HG02870 (cell line): ENCODE results near the gene TM7SF3.
"Not testable (repeated sequence)": the region's sequence is repeated elsewhere in the genome, so short reads cannot be mapped to it uniquely, and the experiment has no call there.

Experiments
- ATAC-seq: cut with Tn5 transposase; IDR thresholded peaks from one replicate; pipeline ENCODE4 v1.9.1; 2021; ENCODE audit warnings: mild to moderate bottlenecking, moderate library complexity; ENCODE audit not compliant: unreplicated experiment

Gene TM7SF3, protein sequence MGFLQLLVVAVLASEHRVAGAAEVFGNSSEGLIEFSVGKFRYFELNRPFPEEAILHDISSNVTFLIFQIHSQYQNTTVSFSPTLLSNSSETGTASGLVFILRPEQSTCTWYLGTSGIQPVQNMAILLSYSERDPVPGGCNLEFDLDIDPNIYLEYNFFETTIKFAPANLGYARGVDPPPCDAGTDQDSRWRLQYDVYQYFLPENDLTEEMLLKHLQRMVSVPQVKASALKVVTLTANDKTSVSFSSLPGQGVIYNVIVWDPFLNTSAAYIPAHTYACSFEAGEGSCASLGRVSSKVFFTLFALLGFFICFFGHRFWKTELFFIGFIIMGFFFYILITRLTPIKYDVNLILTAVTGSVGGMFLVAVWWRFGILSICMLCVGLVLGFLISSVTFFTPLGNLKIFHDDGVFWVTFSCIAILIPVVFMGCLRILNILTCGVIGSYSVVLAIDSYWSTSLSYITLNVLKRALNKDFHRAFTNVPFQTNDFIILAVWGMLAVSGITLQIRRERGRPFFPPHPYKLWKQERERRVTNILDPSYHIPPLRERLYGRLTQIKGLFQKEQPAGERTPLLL

DNA sequence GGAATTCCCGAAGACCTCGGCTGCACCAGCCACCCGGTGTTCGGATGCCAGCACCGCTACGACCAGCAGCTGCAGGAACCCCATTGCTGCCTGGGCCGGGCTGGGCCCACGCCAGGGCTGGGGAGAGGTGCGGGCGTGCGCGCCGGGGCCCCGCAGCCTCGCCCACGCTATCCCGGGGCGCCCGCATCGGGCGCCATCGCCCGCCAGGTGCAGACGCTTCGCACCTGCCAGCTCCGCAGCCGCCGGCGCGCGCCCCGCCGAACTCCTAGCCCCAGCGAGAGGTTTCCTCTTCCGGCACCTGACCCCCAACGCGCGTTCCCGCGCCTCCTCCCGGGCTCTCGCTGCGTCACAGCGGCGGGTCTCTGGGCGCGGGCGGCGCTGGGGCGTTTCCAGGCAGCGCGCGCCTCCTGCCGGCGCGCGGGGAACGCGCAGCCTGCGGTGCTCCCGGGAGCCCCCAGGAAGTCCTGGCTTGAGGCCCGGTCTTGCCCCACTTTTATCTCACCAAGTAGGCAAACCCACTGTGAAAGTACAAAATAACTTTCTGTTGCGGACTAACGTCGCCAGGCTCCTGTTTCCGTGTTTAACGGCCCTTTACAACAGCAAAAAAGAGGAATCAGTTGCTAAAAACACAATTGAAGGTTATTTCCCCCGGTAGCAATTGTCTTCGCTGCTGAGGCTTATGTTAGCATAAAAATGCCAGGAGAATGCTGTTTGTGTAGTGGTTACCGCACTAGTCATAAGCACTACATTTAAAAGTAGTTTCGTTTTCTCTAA is at the start of gene TM7SF3:
TM7SF3 (minus strand) TSS at position 300 of the 774 bp plus-strand sequence; CDS start at position 84, 216 bp downstream.
- ATAC-seq, result peak; percentile 82

DNA sequence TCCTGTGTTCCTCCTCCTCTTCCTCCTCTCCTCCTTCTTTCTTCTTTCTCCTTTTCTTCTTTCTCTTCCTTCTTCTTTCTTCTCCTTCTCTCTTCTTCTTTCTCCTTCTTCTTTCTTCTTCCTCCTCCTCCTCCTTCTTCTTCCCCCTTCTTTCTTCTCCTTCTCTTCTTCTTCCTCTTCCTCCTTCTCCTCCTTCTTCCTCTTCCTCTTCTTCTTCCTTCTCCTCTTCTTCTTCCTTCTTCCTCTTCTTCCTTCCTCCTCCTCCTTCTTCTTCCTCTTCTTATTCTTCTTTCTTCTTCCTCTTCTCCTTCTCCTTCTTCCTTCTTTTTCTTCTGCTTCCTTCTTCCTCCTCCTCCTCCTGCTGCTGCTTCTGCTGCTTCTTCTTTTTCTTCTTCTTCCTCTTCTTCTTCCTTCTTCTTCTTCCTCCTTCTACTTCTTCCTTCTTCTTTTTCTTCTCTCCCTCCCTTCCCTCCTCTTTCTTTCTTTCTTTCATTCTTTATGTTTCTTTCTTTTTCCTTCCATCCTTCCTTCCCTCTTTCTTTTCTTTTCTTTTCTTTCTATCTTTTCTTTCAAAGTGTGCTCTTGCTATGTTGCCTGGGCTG is 49.2 kb upstream of the TM7SF3 start:
- no peak for ATAC-seq

DNA sequence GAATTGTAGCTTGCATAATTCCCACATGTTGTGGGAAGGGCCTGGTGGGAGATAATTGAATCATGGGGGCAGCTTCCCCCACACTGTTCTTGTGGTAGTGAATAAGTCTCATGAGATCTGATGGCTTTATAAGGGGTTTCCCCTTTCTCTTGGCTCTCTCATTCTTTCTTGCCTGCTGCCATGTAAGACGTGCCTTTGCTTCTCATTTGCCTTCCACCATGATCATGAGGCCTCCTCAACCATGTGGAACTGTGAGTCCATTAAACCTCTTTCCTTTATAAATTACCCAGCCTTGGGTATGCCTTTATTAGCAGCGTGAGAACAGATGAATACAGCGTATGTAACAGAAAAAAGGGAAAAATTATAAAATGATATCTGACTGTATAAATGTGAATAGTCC is 47.1 kb upstream of the TM7SF3 start:
- ATAC-seq, result no peak

DNA sequence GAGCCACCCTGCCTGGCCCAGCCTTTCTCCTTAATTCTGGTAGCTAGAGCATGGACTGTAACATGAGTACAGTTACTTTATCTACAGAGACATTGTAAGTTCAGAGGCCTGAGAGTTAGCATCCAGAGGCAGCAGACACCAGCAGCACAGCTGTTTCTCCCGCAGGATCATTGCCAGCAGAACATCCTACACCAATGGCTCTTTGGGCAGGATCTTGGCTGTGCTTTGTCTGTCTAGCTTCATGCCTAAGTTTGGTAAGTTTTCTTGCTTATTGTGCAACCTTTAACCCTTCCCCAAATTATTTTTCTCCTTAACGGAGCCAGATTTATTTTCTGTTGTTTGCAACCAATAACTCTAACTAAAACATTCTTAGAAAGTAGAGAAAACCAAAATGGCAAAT is 46.6 kb upstream of the TM7SF3 start:
- ATAC-seq, result no peak

DNA sequence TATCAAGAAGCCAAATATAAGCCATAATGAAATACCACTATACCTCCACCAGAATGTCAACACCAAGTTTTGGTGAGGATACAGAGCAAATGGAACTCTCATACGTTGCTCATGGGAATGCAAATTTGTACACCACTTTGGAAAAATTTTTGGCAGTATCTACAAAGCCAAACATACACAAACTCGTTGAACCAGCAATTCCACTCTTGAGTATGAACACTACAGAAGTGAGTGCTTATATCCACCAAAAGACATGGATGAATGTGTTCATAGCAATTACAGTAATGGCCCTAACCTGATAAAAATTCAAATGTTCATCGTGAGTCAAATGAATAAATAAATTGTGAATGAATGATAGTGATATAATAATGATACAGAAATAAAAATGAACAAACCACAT is 43.4 kb upstream of the TM7SF3 start:
- no peak for ATAC-seq

DNA sequence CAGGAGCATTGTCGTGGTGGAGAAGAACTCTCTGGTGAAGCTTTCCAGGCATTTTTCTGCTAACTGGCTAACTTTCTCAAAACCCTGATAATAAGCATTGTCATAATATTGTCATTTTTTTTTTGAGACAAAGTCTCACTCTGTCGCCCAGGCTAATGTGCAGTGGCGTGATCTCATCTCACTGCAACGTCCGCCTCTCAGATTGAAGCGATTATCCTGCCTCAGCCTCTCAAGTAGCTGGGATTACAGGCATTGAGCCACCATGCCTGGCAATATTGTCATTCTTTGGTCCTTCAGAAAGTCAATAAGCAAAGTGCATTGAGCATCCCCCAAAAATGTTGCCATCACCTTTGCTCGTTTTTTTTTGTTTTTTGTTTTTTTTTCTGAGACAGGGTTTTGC is 41.8 kb upstream of the TM7SF3 start:
- ATAC-seq, result no peak

DNA sequence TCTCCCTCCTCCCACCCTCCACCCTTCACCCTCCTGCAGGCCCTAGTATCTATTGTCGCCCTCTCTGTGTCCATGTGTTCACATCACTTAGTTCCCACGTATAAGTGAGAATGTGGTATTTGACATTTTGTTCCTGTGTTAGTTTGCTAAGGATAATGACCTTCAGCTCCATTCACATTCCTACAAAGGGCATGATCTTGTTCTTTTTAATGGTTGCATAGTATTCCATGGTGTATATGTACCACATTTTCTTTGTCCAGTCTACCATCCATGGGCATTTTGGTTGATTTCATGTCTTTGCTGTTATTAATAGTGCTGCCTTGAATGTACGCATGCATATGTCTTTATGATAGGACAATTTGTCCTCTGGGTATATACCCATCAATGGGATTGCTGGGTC is 38.6 kb upstream of the TM7SF3 start:
- no peak for ATAC-seq

DNA sequence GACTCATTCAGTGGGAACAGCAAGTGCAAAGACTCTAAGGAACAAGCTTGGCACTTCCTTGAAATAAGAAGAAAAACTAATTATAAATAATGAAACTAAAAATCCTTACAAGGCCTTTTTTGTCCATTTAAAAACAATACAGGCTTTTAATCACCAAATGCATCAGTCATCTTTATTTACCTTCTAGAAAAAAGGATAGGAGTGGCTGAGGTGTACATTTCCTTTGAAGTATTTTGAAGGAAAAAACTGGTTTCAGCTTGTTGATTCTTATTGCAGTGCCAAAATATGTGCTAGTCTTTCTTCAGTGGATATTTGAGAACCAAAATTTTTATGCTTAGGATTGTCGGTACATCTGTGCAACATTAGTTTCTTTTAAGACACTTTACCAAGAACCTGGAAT is 38.0 kb upstream of the TM7SF3 start:
- no peak for ATAC-seq

DNA sequence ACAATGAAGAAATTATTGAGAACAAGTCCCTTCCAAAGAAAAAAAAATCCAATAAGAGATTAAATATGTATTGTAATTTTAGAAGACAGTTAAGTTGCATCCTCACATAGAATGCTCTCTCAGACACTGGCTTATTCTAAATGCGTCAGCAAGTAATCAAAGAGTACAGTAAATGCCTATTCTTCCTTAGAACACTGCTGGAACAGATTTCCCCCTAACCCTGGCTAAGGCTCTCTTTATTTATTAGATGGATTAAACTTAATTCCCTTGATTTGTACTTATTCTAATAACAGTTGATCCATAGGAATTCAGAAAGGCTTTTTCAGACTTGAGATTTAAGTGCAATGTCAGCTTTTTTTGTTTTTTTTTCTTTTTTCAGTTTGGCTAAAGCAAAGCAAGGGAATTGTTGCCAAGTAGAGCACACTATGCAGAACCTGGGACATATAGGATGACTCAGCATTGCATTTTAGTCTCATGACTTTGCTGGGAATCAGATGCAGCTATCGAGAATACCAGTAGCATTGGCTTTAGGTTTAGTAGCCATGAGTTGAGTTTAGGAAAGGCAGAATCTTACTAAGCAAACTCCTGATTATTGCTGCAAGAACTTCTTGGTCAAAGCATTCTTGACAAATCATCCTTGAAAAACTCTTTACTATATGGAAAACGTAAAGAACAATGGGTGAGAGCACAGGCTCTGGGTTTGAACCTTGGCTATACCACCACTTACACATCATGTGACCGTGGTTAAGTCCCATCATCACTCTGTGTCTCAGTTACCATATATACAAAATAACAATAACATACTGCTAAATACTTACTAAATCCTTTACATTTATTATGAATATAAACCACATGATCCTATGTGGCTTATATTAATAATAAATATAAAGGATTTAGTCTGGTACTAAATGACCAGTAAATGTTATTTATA is 34.9 kb upstream of the TM7SF3 start:
- no peak for ATAC-seq

DNA sequence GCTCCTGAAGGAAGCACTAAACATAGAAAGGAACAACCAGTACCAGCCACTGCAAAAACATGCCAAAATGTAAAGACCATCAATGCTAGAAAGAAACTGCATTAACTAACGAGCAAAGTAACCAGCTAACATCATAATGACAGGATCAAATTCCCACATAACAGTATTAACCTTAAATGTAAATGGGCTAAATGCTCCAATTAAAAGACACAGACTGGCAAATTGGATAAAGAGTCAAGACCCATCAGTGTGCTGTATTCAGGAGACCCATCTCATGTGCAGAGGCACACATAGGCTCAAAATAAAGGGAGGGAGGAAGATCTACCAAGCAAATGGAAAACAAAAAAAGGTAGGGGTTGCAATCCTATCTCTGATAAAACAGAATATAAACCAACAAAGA is 27.8 kb upstream of the TM7SF3 start:
- ATAC-seq, result not testable (repeated sequence)

DNA sequence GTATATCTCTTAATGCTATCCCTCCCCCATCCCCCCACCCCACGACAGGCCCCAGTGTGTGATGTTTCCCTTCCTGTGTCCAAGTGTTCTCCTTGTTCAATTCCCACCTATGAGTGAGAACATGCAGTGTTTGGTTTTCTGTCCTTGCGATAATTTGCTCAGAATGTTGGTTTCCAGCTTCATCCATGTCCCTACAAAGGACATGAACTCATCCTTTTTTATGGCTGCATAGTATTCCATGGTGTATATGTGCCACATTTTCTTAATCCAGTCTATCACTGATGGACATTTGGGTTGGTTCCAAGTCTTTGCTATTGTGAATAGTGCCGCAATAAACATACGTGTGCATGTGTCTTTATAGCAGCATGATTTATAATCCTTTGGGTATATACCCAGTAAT is 26.5 kb upstream of the TM7SF3 start:
- ATAC-seq, result not testable (repeated sequence)

DNA sequence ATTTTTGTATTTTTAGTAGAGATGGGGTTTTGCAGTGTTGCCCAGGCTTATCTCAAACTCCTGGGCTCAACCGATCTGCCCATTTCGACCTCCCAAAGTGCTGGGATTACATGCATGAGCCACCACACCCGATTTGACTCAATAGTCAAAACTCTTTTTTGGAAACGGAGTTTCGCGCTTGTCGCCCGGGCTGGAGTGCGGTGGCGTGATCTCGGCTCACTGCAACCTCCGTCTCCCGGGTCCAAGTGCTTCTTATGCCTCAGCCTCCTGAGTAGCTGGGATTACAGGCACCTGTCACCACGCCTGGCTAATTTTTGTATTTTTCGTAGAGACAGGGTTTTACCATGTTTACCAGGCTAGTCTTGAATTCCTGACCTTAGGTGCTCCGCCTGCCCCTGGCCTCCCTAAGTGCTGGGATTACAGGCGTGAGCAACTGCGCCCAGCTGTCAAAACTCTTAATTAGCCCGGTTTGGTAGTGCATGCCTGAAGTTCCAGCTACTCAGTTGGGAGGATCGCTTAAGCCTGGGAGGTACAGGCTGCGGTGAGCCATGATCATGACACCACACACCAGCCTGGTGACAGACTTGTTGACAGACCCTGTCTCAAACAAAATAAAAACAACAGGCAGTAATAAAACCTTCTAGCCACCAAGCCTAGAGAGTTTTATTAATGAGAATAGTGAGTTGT is 20.6 kb upstream of the TM7SF3 start:
- ATAC-seq, result no peak

DNA sequence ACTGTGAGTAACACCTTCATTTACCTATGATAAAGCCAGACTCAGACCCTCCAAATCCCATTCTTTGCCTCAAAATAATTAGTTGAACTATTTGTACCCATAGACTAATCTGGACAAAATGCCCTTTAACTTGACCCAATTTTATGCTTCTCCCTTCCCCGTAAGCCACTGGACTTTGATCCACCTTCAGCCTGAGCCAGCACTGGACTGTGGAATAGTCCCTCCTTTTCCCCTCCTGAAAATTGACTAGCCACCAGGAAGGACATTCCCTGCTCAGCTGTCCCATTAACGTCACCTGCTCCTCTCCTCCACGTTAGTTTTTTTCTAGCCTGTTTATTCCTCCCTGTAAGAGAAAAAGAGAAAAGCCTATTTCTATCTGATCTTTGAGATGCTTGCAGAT is 18.5 kb upstream of the TM7SF3 start:
- ATAC-seq, result no peak

DNA sequence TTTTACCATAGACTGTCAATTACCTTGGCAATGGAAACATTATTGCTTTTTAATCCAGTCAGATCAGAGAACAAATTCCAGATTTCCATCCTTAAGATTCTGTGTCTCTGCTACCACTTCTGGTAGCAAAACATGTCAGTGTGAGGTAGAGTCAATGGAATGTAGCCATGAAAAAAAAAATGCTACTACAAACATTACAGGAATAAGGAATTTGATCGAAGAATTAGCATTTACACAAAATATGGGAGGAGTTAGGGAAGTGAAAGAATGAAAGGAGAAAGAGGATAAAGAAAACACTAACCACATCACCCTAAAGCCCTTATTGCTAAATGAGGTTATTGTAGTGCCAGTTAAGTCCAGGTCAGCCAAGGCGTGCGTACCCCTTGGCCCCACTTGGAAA is 17.3 kb upstream of the TM7SF3 start:
- no peak for ATAC-seq

DNA sequence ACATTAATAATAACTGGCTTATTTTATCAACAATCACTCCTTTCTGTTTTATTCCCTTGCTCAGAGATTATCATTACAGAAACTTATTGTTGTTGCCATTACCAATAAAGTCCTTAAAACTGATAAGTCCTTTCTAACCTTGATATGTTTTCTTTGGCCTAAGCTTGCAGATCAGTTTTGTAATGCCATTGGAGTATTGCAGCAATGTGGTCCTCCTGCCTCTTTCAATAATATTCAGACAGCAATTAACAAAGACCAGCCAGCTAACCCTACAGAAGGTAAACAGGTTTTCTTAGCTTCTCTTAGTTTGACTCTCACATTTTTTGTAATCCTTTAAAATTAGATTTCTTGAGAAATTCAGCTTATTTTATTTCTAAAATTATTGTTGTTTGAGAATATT is 12.1 kb upstream of the TM7SF3 start:
- no peak for ATAC-seq

DNA sequence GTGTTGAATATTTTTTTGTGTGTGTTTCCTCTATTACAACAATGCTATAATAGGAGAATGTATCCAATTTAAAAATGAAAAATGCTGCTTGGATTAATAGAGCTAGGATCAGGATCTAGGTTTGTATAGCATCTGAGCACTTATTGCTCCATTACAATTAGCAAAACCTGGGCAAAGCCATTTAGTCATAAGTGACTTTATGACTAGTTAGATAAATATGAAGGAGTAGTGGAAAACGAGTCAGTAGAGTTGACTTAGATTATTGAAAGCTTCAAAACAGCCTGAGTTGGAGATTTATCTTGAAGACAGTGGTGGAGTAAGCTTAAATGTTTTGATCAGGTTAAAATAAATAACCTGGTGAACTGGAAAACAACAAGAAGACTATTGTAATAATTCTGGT is 10.9 kb upstream of the TM7SF3 start:
- no peak for ATAC-seq

DNA sequence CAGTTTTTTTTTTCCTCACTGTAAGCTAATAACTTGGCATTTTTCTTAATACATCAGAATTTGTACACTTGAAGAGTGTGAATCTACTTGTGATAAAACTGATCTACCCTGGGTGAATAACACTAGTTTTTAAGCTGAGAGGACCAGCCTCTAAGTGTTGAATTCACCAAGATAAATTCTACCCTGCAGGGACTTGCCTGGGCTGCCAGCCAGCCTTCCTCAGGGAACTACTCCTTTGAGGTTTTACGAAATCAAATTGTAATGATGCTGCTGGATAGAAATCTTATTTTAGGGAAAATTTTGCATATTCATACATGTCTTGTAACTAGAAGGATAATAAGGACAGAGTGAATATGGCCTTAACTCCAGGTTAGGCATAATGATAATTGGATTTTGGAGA is 10.1 kb upstream of the TM7SF3 start:
- ATAC-seq, result no peak

DNA sequence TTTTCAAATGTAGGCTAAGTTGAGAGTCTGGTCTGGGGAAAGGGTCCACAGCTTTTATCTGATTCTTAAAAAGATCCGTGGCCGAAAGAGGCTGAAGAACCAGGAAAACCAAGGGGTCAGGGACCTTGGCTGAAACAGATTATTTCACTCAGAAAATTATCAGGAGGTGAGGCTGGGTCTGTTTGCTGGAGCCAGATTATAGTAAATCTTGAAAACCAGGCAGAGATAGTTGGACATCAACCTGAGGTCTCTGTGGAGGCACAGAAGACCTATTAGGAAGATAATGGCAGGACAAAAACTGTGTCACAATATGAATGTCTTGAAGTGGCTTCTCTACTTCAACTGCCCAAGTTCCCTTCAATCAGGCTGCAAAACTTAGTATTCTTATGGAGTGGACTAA is 6.6 kb upstream of the TM7SF3 start:
- no peak for ATAC-seq

DNA sequence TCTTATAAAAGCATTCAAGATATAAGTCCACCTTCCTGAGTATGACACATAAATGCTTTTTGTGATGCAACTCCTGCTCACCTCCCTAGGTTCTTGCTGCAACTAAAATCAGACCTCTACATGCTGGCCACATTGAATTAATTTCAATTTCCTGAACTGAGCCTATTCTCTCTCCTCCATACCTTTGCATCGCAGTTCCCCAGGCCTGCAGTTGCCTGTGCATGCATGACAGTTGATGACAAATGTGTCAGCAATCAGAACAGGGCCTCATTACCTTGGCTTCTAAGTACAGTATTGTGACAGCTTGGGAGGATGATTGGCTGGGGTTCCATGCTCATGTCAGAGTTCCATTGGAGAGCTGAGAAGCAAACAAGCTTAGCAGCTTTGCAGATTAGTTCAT is 3.9 kb upstream of the TM7SF3 start:
- no peak for ATAC-seq
